Activated naive CD4-positive, alpha-beta T cell treated with Interleukin-2 at 50 U/mL for 16 hours (primary cell): Measurements from ENCODE around the gene PLOD1.
"Not testable (repeated sequence)": the region's sequence is repeated elsewhere in the genome, so short reads cannot be mapped to it uniquely, and the experiment has no call there.

Experiments
- DNase-seq: peaks from one replicate; pipeline ENCODE4 v3.0.0-alpha.2; 2020

PLOD1 gene

GRCh38 chr1:12008355-12008754 lies 73.8 kb downstream of the PLOD1 start:
- not testable (repeated sequence) for DNase-seq

- no peak for DNase-seq
Measured at GRCh38 chr1:12009318-12009947, 74.9 kb downstream of the PLOD1 start.

DNA sequence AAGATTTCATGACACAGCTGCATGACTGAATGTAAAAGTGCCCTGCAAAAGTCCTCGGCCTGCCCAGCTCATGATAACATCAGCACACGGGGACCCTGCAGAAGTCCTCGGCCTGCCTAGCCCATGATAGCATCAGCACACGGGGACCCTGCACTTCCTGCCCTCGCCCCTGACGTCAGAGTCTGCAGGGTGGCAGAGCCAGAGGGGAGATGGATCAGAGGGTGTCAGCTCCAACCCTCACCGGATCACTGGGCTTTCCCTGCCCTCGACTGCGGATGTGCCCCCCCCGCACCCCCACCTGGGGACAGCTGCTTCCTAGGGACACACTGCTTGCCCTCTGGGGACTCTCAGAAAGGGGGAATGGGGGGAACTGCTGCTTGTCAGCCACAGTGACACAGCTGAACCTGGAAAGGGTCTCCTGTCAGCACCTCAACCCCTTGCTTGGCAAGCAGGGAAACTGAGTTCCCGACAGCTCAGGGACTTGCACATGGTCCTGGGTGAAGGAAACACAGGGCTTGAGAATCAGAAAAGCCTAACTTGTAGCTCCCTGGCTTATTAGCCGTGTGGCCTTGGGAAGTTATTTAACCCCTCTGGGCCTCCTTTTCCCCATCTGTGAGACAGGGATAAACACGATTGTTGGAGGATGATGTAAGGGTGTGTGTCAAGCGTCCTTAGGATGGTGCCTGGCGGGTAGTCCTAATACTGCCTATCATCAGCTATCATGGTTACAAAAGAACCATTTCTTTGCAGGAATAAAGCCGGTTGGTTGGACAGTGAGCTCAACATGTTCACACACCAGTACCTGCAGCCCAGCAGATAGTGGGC lies 76.4 kb downstream of the PLOD1 start:
- no peak for DNase-seq

DNA sequence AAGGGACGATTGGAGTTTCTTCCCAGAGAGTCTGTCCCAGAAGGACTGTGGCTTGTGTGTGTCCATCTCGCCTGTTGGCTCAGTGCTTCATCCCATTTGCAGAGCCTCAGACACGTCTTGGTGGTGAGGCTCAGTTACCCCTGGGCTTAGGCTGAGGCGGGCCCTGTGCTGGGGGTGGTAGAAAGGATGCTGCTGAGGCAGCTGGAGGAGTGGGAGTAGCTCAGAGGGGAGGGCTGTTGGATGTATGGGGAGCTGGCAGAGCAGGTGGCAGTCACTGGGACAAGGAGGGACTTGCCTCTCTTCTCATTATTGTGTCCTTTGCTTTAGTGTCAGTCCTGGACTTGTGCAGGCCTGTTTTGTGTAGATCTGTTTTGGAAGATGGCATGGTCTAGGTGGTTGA lies 77.5 kb downstream of the PLOD1 start:
- no peak for DNase-seq

GRCh38 chr1:12012560-12013316 lies 78.2 kb downstream of the PLOD1 start:
- DNase-seq = no peak

GRCh38 chr1:12014141-12014991 lies 79.8 kb downstream of the PLOD1 start:
- peak; percentile 9 for DNase-seq

DNA sequence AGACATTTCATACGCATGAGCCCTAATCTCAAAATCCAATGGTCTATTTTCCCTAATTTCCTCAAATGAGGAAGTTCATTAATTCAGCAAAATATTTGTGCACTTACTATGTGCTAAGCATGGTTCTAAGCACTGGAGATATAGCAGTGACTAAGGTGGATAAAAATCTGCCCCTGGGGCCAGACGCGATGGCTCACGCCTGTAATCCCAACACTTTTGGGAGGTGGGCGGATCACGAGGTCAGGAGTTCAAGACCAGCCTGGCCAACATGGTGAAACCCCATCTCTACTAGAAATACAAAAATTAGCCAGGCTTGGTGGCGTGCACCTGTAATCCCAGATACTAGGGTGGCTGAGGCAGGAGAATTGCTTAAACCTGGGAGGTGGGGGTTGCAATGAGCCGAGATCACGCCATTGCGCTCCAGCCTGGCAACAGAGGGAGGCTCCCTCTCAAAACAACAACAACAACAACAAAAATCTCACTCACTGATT lies 80.5 kb downstream of the PLOD1 start:
- DNase-seq = no peak

DNA sequence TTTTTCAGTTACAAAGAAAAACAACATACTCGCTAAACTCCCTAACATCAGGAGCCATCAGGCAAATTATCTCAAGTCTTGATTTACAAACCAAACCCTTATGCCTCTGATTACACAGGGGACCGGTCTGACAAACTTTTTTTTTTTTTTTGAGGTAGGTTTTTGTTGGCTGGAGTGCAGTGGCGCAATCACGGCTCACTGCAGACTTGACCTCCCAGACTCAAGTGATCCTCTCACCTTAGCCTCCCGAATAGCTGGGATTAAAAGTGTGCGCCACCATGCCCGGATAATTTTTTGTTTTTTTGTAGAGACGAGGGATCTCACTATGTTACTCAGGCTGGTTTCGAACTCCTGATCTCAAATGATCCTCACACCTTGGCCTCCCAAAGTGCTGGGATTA lies 81.0 kb downstream of the PLOD1 start:
- DNase-seq = no peak

DNA sequence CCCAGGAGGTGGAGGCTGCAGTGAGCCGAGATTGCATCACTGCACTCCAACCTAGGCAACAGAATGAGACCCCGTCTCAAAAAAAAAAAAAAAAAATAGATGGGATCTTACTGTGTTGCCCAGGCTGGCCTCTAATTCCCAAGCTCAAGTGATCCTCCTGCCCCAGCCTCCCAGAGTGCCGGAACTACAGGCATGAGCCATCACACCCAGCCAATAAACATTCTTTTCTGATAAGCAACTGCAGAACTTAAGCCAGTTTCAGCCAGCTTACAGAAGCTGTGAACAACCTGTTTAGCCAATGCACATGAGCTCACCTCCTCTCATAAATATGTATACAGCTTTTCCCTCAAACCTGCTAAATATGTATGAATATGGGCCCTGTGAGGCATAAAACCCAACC lies 81.7 kb downstream of the PLOD1 start:
- no peak for DNase-seq

DNA sequence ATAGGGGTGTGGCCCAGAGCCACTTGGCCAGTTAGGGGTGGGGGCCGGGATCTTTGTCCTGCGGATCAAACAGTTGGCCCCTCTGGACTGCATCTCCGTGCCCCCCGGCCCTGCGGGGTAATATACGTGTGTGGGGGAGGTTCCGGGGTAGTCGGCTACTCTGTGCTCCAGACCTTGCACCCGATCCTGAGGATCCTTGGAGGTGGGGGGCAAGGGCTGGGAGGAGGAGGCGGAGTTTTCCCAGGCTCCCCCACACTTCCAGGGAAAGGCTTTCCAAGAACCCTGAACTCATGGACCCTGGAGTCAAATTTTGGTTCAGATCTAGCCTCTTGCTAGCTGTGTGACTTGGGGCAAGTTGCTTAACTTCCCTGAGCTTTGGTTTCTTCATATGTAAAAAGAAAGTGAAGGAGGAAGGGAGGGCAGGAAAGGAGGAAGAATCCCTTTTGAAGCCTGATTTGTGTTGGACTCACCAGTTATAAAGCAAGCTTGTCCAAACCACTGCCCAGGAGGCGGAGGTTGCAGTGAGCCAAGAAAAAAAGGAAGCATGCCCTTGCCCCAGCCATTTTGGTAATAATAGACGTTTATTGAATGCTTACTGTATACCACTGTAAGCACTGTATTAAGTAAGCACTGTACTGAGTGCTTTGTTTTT lies 85.5 kb downstream of the PLOD1 start:
- DNase-seq = no peak

DNA sequence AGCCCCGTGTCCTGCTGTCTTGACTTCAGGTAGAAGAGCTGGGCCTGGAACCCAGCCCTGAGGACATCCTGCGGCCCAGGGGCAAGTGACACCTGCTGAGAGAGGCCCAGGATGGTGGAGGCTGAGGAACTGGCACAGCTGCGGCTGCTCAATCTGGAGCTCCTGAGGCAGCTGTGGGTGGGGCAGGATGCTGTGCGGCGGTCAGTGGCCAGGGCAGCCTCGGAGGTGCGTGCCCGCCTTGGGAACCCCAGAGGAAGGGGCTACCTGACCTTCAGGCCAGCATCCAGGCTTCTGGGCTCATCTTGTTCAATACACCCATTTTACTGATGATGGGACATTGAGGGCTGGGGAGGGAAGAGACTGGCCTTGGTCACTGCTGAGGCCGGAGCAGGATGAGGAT lies 87.1 kb downstream of the PLOD1 start:
- no peak for DNase-seq

DNA sequence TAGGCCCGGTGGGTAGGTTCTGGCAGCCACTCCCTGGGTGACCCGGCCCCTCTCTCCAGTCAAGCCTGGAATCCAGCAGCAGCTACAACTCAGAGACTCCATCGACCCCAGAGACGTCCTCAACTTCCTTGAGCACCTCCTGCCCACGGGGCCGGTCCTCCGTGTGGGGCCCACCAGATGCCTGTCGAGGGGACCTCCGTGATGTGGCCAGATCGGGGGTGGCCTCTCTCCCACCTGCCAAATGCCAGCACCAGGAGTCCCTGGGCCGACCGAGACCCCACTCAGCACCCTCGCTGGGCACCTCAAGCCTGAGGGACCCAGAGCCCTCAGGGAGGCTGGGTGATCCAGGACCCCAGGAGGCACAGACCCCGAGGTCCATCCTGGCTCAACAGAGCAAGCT lies 87.5 kb downstream of the PLOD1 start:
- no peak for DNase-seq
